GM23338 (cell line): ENCODE data around the gene CDC14A.

Experiments
- EZH2 ChIP-seq: fragments of 200-600 bp; sonication (generic); IDR thresholded peaks from one replicate; pipeline ENCODE4 v1.8.0; 2017; ENCODE audit warnings: antibody characterized with exemption, mild to moderate bottlenecking, low read depth; ENCODE audit not compliant: unreplicated experiment
- JUNB ChIP-seq: IDR thresholded peaks from one replicate; pipeline ENCODE4 v1.6.1; 2016; ENCODE audit warnings: antibody characterized with exemption; ENCODE audit not compliant: unreplicated experiment
- POLR2AphosphoS5 ChIP-seq: IDR thresholded peaks from 2 replicates; pipeline ENCODE4 v1.6.1; 2016; ENCODE audit warnings: antibody characterized with exemption, low read depth
- TF ChIP-seq, protein P1 (sequence below), 2 experiments: fragments of 200-600 bp in 1 of 2; sonication (generic) in 1 of 2; conservative IDR thresholded peaks; 2 replicates each; pipeline versions ENCODE4 v1.5.1 to v1.6.1; 2016 to 2017; ENCODE audit warnings: antibody characterized with exemption in 2 of 2, low read depth in 2 of 2, mild to moderate bottlenecking in 2 of 2, moderate library complexity in 1 of 2

DNA sequence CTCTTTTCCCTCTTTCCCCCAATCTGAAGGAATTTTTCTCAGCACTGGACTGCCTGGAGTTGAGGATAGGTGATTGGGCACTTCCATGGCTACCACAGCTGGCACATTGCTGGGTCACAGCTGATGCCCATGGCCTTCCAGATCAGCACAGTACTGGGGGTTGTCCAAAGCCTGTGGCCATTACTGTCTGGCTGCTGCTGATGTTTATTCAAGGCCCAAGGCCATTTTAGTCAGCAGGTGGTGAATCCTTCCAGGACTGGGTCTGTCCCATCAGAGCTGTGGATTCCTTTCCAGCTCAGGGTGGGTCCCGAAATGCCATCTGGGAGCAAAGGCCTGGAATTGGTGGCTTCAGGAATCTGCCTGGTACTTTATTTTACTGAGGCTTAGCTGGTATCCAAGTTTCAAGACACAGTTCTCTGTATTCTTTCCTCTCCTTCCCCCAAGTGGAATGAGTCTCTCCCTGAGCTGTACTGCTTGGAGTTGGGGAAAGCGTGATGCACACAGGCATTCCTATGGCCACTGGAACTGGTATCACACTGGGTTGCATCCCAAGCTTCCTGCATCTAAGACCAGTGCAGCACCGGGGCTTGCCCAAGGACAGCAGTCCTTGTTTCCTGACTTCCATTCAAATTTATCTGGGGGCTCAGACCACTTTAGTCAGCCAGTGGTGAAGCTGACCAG lies 204.8 kb downstream of the CDC14A start:
- TF ChIP-seq JUNB (no peak), EZH2 (no peak), POLR2AphosphoS5 (no peak)
- TF ChIP-seq, protein P1, sequence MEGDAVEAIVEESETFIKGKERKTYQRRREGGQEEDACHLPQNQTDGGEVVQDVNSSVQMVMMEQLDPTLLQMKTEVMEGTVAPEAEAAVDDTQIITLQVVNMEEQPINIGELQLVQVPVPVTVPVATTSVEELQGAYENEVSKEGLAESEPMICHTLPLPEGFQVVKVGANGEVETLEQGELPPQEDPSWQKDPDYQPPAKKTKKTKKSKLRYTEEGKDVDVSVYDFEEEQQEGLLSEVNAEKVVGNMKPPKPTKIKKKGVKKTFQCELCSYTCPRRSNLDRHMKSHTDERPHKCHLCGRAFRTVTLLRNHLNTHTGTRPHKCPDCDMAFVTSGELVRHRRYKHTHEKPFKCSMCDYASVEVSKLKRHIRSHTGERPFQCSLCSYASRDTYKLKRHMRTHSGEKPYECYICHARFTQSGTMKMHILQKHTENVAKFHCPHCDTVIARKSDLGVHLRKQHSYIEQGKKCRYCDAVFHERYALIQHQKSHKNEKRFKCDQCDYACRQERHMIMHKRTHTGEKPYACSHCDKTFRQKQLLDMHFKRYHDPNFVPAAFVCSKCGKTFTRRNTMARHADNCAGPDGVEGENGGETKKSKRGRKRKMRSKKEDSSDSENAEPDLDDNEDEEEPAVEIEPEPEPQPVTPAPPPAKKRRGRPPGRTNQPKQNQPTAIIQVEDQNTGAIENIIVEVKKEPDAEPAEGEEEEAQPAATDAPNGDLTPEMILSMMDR (conservative IDR thresholded peaks at IDR 0.05; ENCODE audit: low read depth in 2 of 2) = no peak
